Karpas-422 (cell line): Measurements from ENCODE around the gene RABL2B. TPM values are rescaled to one million over a fixed set of nuclear protein-coding genes. Genes with fewer than 3 reads are reported as not detected.
"Not testable (repeated sequence)": the region's sequence is repeated elsewhere in the genome, so short reads cannot be mapped to it uniquely, and the experiment has no call there.

Source experiments
- DNase-seq: peaks from one replicate; pipeline ENCODE4 v3.0.0-alpha.2; 2015
- H2AFZ ChIP-seq: fragments of 200-600 bp; sonication (generic); 2 replicates; pipeline ENCODE4 v1.6.1; 2014; ENCODE audit warnings: antibody characterized with exemption, low read length, mixed read lengths
- H3K27ac ChIP-seq: fragments of 200-600 bp; sonication (generic); 2 replicates; pipeline ENCODE4 v1.5.1; 2014; ENCODE audit warnings: mild to moderate bottlenecking, low read length, moderate library complexity
- H3K27me3 ChIP-seq: fragments of 200-600 bp; sonication (generic); 2 replicates; pipeline ENCODE4 v1.6.1; 2014; ENCODE audit warnings: low read length, mixed read lengths
- H3K36me3 ChIP-seq: fragments of 200-600 bp; sonication (generic); 2 replicates; pipeline ENCODE4 v1.6.1; 2014; ENCODE audit warnings: low read length, mixed read lengths; ENCODE audit not compliant: insufficient read depth
- H3K4me1 ChIP-seq: fragments of 200-600 bp; sonication (generic); 2 replicates; pipeline ENCODE4 v1.6.1; 2014; ENCODE audit warnings: mild to moderate bottlenecking, low read length, mixed read lengths
- H3K4me2 ChIP-seq: fragments of 200-600 bp; sonication (generic); 2 replicates; pipeline ENCODE4 v1.6.1; 2014; ENCODE audit warnings: low read length, low read depth, mild to moderate bottlenecking; ENCODE audit not compliant: poor library complexity, severe bottlenecking
- H3K4me3 ChIP-seq: fragments of 200-600 bp; sonication (generic); 2 replicates; pipeline ENCODE4 v1.5.1; 2014; ENCODE audit warnings: mild to moderate bottlenecking, antibody characterized with exemption, low read length, mixed read lengths
- H3K79me2 ChIP-seq: fragments of 200-600 bp; sonication (generic); 2 replicates; pipeline ENCODE4 v1.6.1; 2014; ENCODE audit warnings: mild to moderate bottlenecking, low read length, mixed read lengths
- H3K9ac ChIP-seq: fragments of 200-600 bp; sonication (generic); 2 replicates; pipeline ENCODE4 v1.6.0; 2014; ENCODE audit warnings: low read length
- H3K9me2 ChIP-seq: fragments of 200-600 bp; sonication (generic), shearing (Covaris generic); replicated peaks from 2 replicates; pipeline ENCODE4 v1.6.0; 2014; ENCODE audit warnings: mild to moderate bottlenecking, low read length, moderate library complexity; ENCODE audit not compliant: insufficient read depth
- H3K9me3 ChIP-seq: fragments of 300-700, 200-600 bp; sonication (generic); 2 replicates; pipeline ENCODE4 v1.6.1; 2014; ENCODE audit warnings: low read length, mixed read lengths
- H4K20me1 ChIP-seq: fragments of 200-600 bp; sonication (generic); 2 replicates; pipeline ENCODE4 v1.6.1; 2014; ENCODE audit warnings: mild to moderate bottlenecking, antibody characterized with exemption, low read length, low read depth; ENCODE audit not compliant: insufficient read depth
- total RNA-seq: library from RNA; depleted of rRNA; stranded (reverse); fragments of >200 nt; shearing (Covaris generic); gene quantifications from 2 replicates; pipeline ENCODE4 v1.2.3, GENCODE V29; 2014; ENCODE audit warnings: low replicate concordance

The RABL2B gene
- total RNA-seq, 1 experiment from 2014 or later: 26.8 TPM

- H3K4me3 ChIP-seq, DNase-seq, H3K79me2 ChIP-seq, H3K27ac ChIP-seq, H4K20me1 ChIP-seq, H3K36me3 ChIP-seq, H3K4me1 ChIP-seq, H2AFZ ChIP-seq, H3K4me2 ChIP-seq, H3K9ac ChIP-seq, H3K9me2 ChIP-seq, H3K27me3 ChIP-seq, H3K9me3 ChIP-seq: not testable (repeated sequence)
Measured at GRCh38 chr22:50764288-50764687, 19.1 kb downstream of the RABL2B start.

GRCh38 chr22:50761829-50762228 lies 21.6 kb downstream of the RABL2B start:
- not testable (repeated sequence) for H3K27me3 ChIP-seq, H3K27ac ChIP-seq, H3K9me2 ChIP-seq, H3K4me3 ChIP-seq, H3K4me2 ChIP-seq, H3K79me2 ChIP-seq, DNase-seq, H2AFZ ChIP-seq, H3K9me3 ChIP-seq, H4K20me1 ChIP-seq, H3K9ac ChIP-seq, H3K36me3 ChIP-seq
- peaks cover 14% of the 10 kb centered on the region for H3K4me1 ChIP-seq

GRCh38 chr22:50759597-50760341 lies 23.7 kb downstream of the RABL2B start:
- not testable (repeated sequence) for H3K4me2 ChIP-seq, H3K9ac ChIP-seq, H3K4me3 ChIP-seq, H4K20me1 ChIP-seq, H3K27ac ChIP-seq, H3K27me3 ChIP-seq, H3K36me3 ChIP-seq, H3K9me2 ChIP-seq, H2AFZ ChIP-seq, H3K9me3 ChIP-seq, H3K79me2 ChIP-seq
- DNase-seq: peak; percentile 52
- peaks cover 14% of the 10 kb centered on the region for H3K4me1 ChIP-seq

GRCh38 chr22:50756949-50757491 lies 26.4 kb downstream of the RABL2B start:
- H3K79me2 ChIP-seq, H2AFZ ChIP-seq, H3K9me3 ChIP-seq, H3K36me3 ChIP-seq, H3K9me2 ChIP-seq, H4K20me1 ChIP-seq, H3K27me3 ChIP-seq: not testable (repeated sequence)
- DNase-seq: peak; percentile 95
- H3K4me3 ChIP-seq: peak overlapping the region; percentile 56
- H3K4me1 ChIP-seq: peaks cover 14% of the 10 kb centered on the region
- H3K4me2 ChIP-seq: peak overlapping the region; percentile 84
- peak overlapping the region; percentile 70 for H3K9ac ChIP-seq
- peak overlapping the region; percentile 100 for H3K27ac ChIP-seq

- H3K4me3 ChIP-seq, H3K27me3 ChIP-seq, H3K4me2 ChIP-seq, H3K79me2 ChIP-seq, H2AFZ ChIP-seq, H3K9me3 ChIP-seq, DNase-seq, H3K9me2 ChIP-seq, H3K36me3 ChIP-seq, H4K20me1 ChIP-seq: not testable (repeated sequence)
- H3K4me1 ChIP-seq: peaks cover 14% of the 10 kb centered on the region
- H3K9ac ChIP-seq: peak overlapping the region; percentile 33; the same call in 1 of the 2 replicates
- peak overlapping the region; percentile 100 for H3K27ac ChIP-seq
Measured at GRCh38 chr22:50756406-50756805, 27.0 kb downstream of the RABL2B start.

- peaks cover 14% of the 10 kb centered on the region for H3K4me1 ChIP-seq
- not testable (repeated sequence) for H3K27ac ChIP-seq, H3K4me2 ChIP-seq, H3K36me3 ChIP-seq, DNase-seq, H2AFZ ChIP-seq, H3K27me3 ChIP-seq, H3K79me2 ChIP-seq, H4K20me1 ChIP-seq, H3K9me3 ChIP-seq, H3K4me3 ChIP-seq, H3K9me2 ChIP-seq, H3K9ac ChIP-seq
Measured at GRCh38 chr22:50755251-50755650, 28.2 kb downstream of the RABL2B start.

- H3K9me3 ChIP-seq, H3K79me2 ChIP-seq, H3K27me3 ChIP-seq, H3K4me2 ChIP-seq, H3K9me2 ChIP-seq, H3K4me3 ChIP-seq, H3K9ac ChIP-seq, H3K27ac ChIP-seq, H3K36me3 ChIP-seq, H2AFZ ChIP-seq, H4K20me1 ChIP-seq: not testable (repeated sequence)
- H3K4me1 ChIP-seq: peaks cover 15% of the 10 kb centered on the region
- peak; percentile 41 for DNase-seq
Measured at GRCh38 chr22:50749302-50750074, 33.9 kb downstream of the RABL2B start.

GRCh38 chr22:50748630-50749029 lies 34.8 kb downstream of the RABL2B start:
- H3K4me1 ChIP-seq: peaks cover 15% of the 10 kb centered on the region
- not testable (repeated sequence) for H3K36me3 ChIP-seq, H3K9me2 ChIP-seq, DNase-seq, H3K27me3 ChIP-seq, H3K79me2 ChIP-seq, H3K4me2 ChIP-seq, H2AFZ ChIP-seq, H3K27ac ChIP-seq, H4K20me1 ChIP-seq, H3K9ac ChIP-seq, H3K9me3 ChIP-seq, H3K4me3 ChIP-seq
